ENCODE measurements around the gene ZBTB21. TPM values are rescaled to one million over a fixed set of nuclear protein-coding genes. Genes with fewer than 3 reads are reported as not detected.
"Not testable (repeated sequence)": the region's sequence is repeated elsewhere in the genome, so short reads cannot be mapped to it uniquely, and the experiment has no call there.

ZBTB21 gene
- total RNA-seq, 2 experiments from 2014 or later: 23.6 to 24.1 TPM

DNA sequence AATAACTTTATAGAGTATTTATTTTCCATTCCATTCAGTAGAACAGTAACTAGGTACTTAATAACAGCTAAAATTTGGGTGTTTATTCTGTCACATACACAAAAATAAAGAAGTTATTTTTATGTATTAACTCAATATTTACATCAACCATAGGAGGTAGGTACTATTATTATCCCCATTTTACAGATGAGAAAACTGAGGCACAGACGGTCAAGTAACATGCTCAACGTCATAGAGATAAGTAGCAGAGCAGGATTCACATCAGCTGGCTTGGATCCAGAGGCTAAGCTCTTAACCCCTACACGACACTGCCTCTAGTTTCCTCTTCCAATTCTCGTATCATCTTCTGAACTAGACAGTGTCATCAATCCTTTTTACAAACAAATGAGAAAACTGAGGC, 9.3 kb downstream of the ZBTB21 start:
- intact Hi-C loops (cut with micrococcal nuclease): loop anchor here (5.0 to 10.0 kb wide), 2 partner anchors 236 to 404 kb away; partner anchors contain the start of gene UBASH3A
- no peak for DNase-seq
- ChIA-PET POLR2A (no interaction called here), CTCF (no interaction called here)
- Mint-ChIP-seq H3K4me3 (no peak overlapping the region), H3K27ac (peak overlapping the region; percentile 86), H3K36me3 (peaks cover 39% of the 10 kb centered on the region), H3K9me3 (peaks cover 7% of the 10 kb centered on the region), H3K27me3 (no peaks in the 10 kb centered on the region), H3K4me1 (ENCODE audit: low read depth) (peaks cover 48% of the 10 kb centered on the region)

DNA sequence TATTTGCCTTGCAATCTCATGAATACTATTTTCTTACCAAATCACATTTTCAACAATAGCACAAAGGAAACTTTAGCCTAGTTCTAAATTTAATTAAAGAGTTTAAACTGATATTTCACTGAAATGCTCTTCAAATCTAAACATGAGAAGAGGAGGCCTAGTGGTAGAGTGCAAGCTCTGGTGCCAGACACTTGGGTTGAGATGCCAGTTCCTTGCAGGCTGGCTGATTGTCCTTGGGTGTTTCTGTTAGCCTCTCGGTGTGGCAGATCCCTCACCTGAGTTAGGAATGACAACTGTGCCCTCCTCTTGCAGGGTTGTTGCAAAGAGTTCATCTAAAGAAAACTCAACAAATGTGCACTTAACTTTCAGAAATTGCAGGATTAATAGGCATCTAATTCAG, 12.5 kb downstream of the ZBTB21 start:
- Mint-ChIP-seq H3K36me3 (peaks cover 65% of the 10 kb centered on the region), H3K4me1 (ENCODE audit: low read depth) (peaks cover 23% of the 10 kb centered on the region), H3K27ac (no peak overlapping the region), H3K4me3 (no peak overlapping the region), H3K9me3 (peaks cover 17% of the 10 kb centered on the region), H3K27me3 (no peaks in the 10 kb centered on the region)
- DNase-seq: no peak
- ChIA-PET CTCF (no interaction called here), POLR2A (no interaction called here)
- intact Hi-C loops (cut with micrococcal nuclease): no loop called here

DNA sequence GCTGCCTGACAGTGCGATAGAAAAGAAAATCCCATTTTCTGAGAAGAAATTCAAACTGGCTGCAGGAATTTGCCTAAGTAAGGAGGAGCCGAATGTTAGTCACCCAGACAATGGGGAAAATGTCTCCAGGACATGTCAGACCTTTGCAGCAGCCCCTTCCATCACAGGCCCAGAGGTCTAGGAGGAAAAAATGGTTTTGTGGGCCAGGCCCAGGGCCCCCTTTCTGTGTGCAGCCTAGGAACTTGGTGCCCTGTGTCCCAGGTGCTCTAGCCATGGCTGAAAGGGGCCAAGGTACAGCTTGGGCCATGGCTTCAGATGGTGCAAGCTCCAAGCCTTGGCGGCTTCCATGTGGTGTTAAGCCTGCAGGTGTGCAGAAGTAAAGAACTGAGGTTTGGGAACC, 14.6 kb downstream of the ZBTB21 start:
- Mint-ChIP-seq H3K27ac (no peak overlapping the region), H3K36me3 (peaks cover 68% of the 10 kb centered on the region), H3K4me1 (ENCODE audit: low read depth) (peaks cover 6% of the 10 kb centered on the region), H3K4me3 (no peak overlapping the region), H3K9me3 (peaks cover 17% of the 10 kb centered on the region), H3K27me3 (no peaks in the 10 kb centered on the region)
- intact Hi-C loops (cut with micrococcal nuclease): no loop called here
- no peak for DNase-seq
- ChIA-PET POLR2A (no interaction called here), CTCF (no interaction called here)

DNA sequence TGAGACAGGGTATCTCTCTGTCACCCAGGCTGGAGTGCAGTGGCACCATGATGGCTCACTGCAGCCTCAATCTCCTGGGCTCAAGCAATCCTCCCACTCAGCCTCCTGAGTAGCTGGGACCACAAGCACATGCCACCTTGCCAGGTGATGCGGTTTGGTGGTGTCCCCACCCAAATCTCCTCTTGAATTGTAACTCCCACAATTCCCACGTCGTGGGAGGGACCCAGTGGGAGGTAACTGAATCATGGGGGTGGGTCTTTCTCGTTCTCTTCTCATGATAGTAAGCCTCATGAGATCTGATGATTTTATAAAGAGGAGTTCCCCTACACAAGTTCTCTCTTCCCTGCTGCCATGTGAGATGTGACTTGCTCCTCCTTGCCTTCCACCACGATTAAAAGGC, 15.5 kb downstream of the ZBTB21 start:
- CTCF ChIA-PET; DNase-seq; POLR2A ChIA-PET; H3K4me3 Mint-ChIP-seq; intact Hi-C loops (cut with micrococcal nuclease); H3K4me1 Mint-ChIP-seq (ENCODE audit: low read depth); H3K27me3 Mint-ChIP-seq; H3K27ac Mint-ChIP-seq: not testable (repeated sequence)
- Mint-ChIP-seq H3K36me3 (peaks cover 63% of the 10 kb centered on the region), H3K9me3 (peaks cover 17% of the 10 kb centered on the region)

DNA sequence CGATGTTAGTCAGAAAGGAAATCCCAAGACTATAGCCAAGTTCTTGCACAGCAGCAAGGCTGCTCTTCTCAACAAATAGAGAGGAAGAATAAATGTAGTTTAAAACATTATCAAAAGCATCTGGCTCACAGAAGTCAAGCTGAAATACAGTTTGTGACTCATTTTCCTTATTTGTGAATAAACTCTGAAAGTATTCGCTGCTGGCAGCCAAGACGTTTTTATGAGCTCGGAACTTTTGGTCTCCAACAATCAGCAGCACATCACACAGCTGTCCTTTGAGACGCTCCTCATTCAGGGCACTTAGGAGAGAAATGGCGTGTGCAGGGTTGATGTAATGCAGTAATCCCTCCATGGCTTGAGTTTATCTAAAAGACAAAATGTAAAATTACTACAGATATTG, 16.4 kb downstream of the ZBTB21 start:
- peaks cover 61% of the 10 kb centered on the region for H3K36me3 Mint-ChIP-seq
- no peak overlapping the region for H3K27ac Mint-ChIP-seq
- intact Hi-C loops (cut with micrococcal nuclease): no loop called here
- peaks cover 4% of the 10 kb centered on the region for H3K4me1 Mint-ChIP-seq (ENCODE audit: low read depth)
- H3K4me3 Mint-ChIP-seq: no peak overlapping the region
- no peaks in the 10 kb centered on the region for H3K27me3 Mint-ChIP-seq
- H3K9me3 Mint-ChIP-seq: peaks cover 17% of the 10 kb centered on the region
- DNase-seq: no peak
- POLR2A ChIA-PET: interaction anchor here (1.0 to 1.2 kb wide), 2 partner anchors 8 to 13 kb away, joined by 3 to 4 read pairs; no protein-coding TSS in a partner anchor
- CTCF ChIA-PET: interaction anchor here (1.1 kb wide), 1 partner anchor 114 kb away, joined by 3 read pairs; no protein-coding TSS in a partner anchor

DNA sequence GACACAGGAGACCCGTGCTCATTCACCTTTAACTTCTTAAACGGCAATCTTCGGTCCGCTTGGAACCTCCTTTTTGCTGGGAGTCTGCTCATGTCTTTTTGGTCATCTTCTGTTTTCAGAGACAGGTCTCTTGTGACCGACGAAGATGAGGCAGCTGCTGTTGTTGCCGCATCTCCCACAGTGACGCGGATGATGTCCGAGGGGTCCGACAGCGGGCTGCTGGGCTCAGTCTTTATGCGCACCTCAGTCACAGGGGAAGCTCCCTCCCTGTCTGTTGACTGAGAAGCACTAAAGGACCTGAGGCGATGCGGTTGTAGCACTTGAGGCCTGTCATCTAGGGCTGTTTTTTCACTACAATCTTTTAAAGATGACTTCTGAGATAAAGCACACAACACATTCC, 17.6 kb downstream of the ZBTB21 start:
- H3K27ac Mint-ChIP-seq: no peak overlapping the region
- H3K4me3 Mint-ChIP-seq: no peak overlapping the region
- intact Hi-C loops (cut with micrococcal nuclease): no loop called here
- peaks cover 53% of the 10 kb centered on the region for H3K36me3 Mint-ChIP-seq
- no peaks in the 10 kb centered on the region for H3K27me3 Mint-ChIP-seq
- peaks cover 17% of the 10 kb centered on the region for H3K9me3 Mint-ChIP-seq
- POLR2A ChIA-PET: interaction anchor here (1.2 kb wide), 1 partner anchor 14 kb away, joined by 4 read pairs; no protein-coding TSS in a partner anchor
- peaks cover 2% of the 10 kb centered on the region for H3K4me1 Mint-ChIP-seq (ENCODE audit: low read depth)
- DNase-seq: no peak
- CTCF ChIA-PET: no interaction called here

DNA sequence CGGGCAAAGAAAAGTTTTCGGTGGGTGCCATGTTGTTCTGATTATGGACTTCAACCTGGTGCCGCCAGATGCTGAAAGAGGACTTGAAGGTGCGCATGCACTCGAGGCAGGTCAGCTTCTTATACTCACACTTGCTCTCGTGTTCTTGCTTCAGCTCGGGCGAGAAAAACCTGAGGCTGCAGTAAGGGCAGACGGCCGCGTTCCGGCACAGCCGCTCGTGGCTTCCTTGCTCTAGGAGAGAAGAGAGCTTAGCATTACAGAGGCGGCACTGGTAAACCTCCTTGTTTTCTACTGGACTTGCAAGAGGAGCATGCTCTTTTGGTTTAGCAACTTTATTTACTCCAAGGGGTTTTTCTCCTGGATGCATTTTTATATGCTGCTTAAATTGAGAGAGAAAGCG, 18.5 kb downstream of the ZBTB21 start:
- H3K27me3 Mint-ChIP-seq: no peaks in the 10 kb centered on the region
- intact Hi-C loops (cut with micrococcal nuclease): no loop called here
- no peak overlapping the region for H3K4me3 Mint-ChIP-seq
- CTCF ChIA-PET: no interaction called here
- DNase-seq: no peak
- H3K36me3 Mint-ChIP-seq: peaks cover 52% of the 10 kb centered on the region
- H3K27ac Mint-ChIP-seq: no peak overlapping the region
- peaks cover 17% of the 10 kb centered on the region for H3K9me3 Mint-ChIP-seq
- H3K4me1 Mint-ChIP-seq (ENCODE audit: low read depth): peaks cover 2% of the 10 kb centered on the region
- POLR2A ChIA-PET: no interaction called here

DNA sequence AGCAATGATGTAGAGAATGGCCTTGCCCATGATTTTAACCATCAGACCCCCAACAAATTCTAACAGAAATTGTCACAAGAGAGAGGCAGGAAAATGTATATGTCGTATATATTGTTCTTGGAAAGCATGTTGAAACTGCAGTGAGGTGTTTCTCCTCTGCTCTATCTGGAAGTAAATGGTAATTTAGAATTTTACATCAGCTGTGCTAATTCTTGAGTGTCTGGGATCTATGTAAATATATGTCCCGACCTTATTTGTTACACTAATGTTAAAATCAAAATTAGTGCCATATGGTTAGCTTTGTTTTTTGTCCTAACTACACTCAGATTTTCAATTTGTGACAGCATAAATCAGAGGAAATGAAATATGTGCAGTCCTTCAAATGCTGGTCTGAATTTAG, 20.5 kb downstream of the ZBTB21 start:
- Mint-ChIP-seq H3K36me3 (peaks cover 32% of the 10 kb centered on the region), H3K4me1 (ENCODE audit: low read depth) (no peaks in the 10 kb centered on the region), H3K4me3 (no peak overlapping the region), H3K27me3 (no peaks in the 10 kb centered on the region), H3K9me3 (no peaks in the 10 kb centered on the region), H3K27ac (no peak overlapping the region)
- DNase-seq: no peak
- ChIA-PET POLR2A (no interaction called here), CTCF (interaction anchor here (0.9 kb wide), 1 partner anchor 118 kb away, joined by 3 read pairs; no protein-coding TSS in a partner anchor)
- intact Hi-C loops (cut with micrococcal nuclease): no loop called here

DNA sequence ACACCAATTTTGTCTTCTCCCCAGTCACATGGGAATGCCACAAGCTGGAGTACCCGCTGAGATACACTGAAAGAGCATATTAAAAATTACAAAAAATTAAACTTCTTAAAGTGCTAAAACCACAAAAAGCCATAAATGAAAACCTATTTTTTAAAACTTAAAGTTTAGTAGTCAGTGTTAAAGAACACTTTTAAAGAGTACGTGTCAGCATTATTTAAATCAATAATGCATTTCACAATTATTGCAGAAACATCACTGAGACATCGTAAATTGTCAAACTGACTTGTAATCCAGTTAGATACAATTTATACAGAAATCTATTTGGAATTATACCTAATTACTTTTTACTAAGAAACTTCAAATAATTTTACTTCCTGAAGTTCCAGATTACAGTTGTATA, 22.9 kb downstream of the ZBTB21 start:
- CTCF ChIA-PET: no interaction called here

DNA sequence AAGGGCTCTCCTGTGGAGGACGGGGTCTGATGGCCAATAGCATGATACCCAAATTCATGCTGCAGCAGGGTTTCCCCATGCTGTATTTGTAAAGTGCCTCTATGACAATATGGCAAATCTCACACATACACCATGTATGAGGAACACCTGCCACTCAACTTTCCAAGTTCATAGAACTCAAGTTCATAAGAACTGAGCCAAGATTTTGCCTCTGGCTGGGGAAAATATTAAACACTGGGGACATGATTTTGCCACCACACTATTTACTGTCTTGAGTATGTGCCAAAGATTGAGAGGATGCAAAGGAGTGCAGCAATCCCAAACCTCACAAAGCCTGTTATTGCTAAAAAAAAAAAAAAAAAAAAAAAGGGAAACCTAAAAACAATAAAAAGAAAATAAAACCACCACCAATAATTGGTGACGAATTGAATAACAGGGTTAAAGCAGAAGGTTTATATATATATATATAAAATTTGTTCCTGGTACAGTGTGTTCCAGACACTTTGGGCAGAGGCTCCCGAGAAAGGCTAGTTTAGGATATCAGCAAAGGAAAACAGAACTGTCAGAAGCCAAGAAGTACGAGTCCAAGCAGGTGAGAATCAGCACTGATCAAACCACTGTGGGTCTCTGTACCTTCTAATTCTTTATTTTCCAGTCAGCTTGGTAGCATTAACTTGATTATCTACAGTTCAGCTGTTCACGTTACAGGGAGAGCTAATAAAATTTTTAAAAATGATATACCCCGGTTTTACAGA, 24.3 kb downstream of the ZBTB21 start:
- H3K9me3 Mint-ChIP-seq: peaks cover 10% of the 10 kb centered on the region
- CTCF ChIA-PET: no interaction called here

More for the DNA sequence above, 22.9 kb downstream of the ZBTB21 start:
- DNase-seq: no peak
- Mint-ChIP-seq H3K4me1 (ENCODE audit: low read depth) (no peaks in the 10 kb centered on the region), H3K9me3 (peaks cover 10% of the 10 kb centered on the region), H3K36me3 (peaks cover 14% of the 10 kb centered on the region), H3K27ac (no peak overlapping the region), H3K4me3 (no peak overlapping the region), H3K27me3 (no peaks in the 10 kb centered on the region)
- intact Hi-C loops (cut with micrococcal nuclease): no loop called here
- POLR2A ChIA-PET: no interaction called here

DNA sequence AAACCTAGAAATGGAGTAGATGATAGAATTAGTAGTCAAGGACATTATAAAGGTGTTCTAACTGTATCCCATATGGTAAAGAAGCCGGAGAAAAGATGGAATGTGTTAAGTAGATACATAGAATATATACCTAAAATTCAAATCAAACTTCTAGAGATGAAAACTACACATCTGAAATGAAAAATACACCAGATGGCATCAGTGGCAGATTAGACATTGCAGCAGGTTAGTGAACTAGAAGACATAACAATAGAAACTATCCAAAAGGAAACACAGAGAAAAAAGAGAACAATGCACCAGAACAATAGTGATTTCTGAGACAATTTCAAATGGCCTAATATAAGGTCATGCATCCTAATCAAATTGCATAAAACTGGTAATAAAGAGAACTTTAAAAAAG, 26.9 kb downstream of the ZBTB21 start:
- H3K9me3 Mint-ChIP-seq: peaks cover 18% of the 10 kb centered on the region
- intact Hi-C loops (cut with micrococcal nuclease): no loop called here
- DNase-seq: no peak
- POLR2A ChIA-PET: no interaction called here
- no peak overlapping the region for H3K27ac Mint-ChIP-seq
- CTCF ChIA-PET: interaction anchor here (1.0 kb wide), 1 partner anchor 134 kb away, joined by 3 read pairs; no protein-coding TSS in a partner anchor
- no peaks in the 10 kb centered on the region for H3K4me1 Mint-ChIP-seq (ENCODE audit: low read depth)
- no peak overlapping the region for H3K4me3 Mint-ChIP-seq
- no peaks in the 10 kb centered on the region for H3K36me3 Mint-ChIP-seq
- H3K27me3 Mint-ChIP-seq: no peaks in the 10 kb centered on the region

More for the DNA sequence above, 24.3 kb downstream of the ZBTB21 start:
- intact Hi-C loops (cut with micrococcal nuclease): no loop called here
- no peaks in the 10 kb centered on the region for H3K4me1 Mint-ChIP-seq (ENCODE audit: low read depth)
- no peaks in the 10 kb centered on the region for H3K27me3 Mint-ChIP-seq
- POLR2A ChIA-PET: no interaction called here
- H3K27ac Mint-ChIP-seq: no peak overlapping the region
- H3K4me3 Mint-ChIP-seq: no peak overlapping the region
- peaks cover 2% of the 10 kb centered on the region for H3K36me3 Mint-ChIP-seq
- no peak for DNase-seq

DNA sequence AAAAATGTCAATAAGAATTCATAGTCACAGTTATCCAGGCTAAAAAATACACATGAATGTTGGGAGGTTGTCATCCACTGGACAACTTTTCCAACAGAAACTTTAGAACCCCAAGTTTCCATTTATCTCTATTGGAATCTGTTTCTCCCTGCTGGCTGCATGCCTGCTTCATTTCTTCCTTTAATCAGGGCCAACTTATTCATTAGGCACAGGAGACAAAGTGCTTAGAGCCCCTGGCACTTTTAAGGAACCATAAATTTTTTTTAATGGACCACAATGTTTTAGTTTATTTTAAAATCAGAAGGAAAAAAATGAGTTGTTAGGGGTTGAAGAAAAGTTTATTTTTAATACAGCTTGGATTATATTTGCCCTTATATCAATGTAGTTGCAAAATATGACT, 29.6 kb downstream of the ZBTB21 start:
- H3K27ac Mint-ChIP-seq: no peak overlapping the region
- no peaks in the 10 kb centered on the region for H3K27me3 Mint-ChIP-seq
- intact Hi-C loops (cut with micrococcal nuclease): no loop called here
- no peak for DNase-seq
- POLR2A ChIA-PET: no interaction called here
- H3K4me3 Mint-ChIP-seq: no peak overlapping the region
- H3K9me3 Mint-ChIP-seq: peaks cover 18% of the 10 kb centered on the region
- H3K4me1 Mint-ChIP-seq (ENCODE audit: low read depth): no peaks in the 10 kb centered on the region
- CTCF ChIA-PET: interaction anchor here (2.3 kb wide), 1 partner anchor 127 kb away, joined by 5 read pairs; no protein-coding TSS in a partner anchor
- H3K36me3 Mint-ChIP-seq: no peaks in the 10 kb centered on the region

Measured in activated CD4-positive, alpha-beta memory T cell treated with anti-CD3 and anti-CD28 coated beads for 36 hours (primary cell).